Suprapubic skin (tissue), 4 donors: ENCODE data around the gene RBKS. TPM values are rescaled to one million over a fixed set of nuclear protein-coding genes. Genes with fewer than 3 reads are reported as not detected.

Experiments used
- DNase-seq, 2 donors: peaks; one replicate each; pipeline ENCODE4 v3.0.0-alpha.2; 2019; ENCODE audit warnings: low spot score in 2 of 2
- H3K27ac ChIP-seq: fragments of 200-600 bp; sonication (generic); one replicate; pipeline ENCODE4 v1.5.1; 2019
- H3K27me3 ChIP-seq: fragments of 200-600 bp; sonication (generic); one replicate; pipeline ENCODE4 v1.5.1; 2019
- H3K36me3 ChIP-seq: fragments of 200-600 bp; sonication (generic); one replicate; pipeline ENCODE4 v1.5.1; 2019
- H3K4me1 ChIP-seq: fragments of 200-600 bp; sonication (generic); one replicate; pipeline ENCODE4 v1.5.1; 2019
- H3K4me3 ChIP-seq: fragments of 200-600 bp; sonication (generic); one replicate; pipeline ENCODE4 v1.5.1; 2019; ENCODE audit warnings: mild to moderate bottlenecking
- H3K9me3 ChIP-seq: fragments of 200-600 bp; sonication (generic); one replicate; pipeline ENCODE4 v1.5.1; 2019
- CTCF ChIP-seq, 2 donors: fragments of 200-600 bp in 1 of 2; fragments of 450-650 bp in 1 of 2; sonication (generic) in 1 of 2; IDR thresholded peaks; one replicate each; pipeline ENCODE4 v1.5.1; 2016 to 2019; ENCODE audit warnings: antibody characterized with exemption in 2 of 2, mild to moderate bottlenecking in 1 of 2, moderate library complexity in 1 of 2
- EP300 ChIP-seq: sonication (generic); formaldehyde crosslinking; IDR thresholded peaks from one replicate; pipeline ENCODE4 v1.6.1; 2017; ENCODE audit warnings: antibody characterized with exemption
- POLR2A ChIP-seq, 2 donors: fragments of 450-650 bp; IDR thresholded peaks; one replicate each; pipeline ENCODE4 v1.6.1; 2017; ENCODE audit warnings: antibody characterized with exemption in 2 of 2, mild to moderate bottlenecking in 2 of 2, moderate library complexity in 2 of 2
- POLR2AphosphoS5 ChIP-seq, 3 donors: sonication (generic); formaldehyde crosslinking; IDR thresholded peaks; one replicate each; pipeline ENCODE4 v1.6.1; 2017; ENCODE audit warnings: antibody characterized with exemption in 3 of 3
- WGBS: methylation state at CpG from one replicate; pipeline ENCODE4 v1.1.5; 2018; 5-methylcytosine and 5-hydroxymethylcytosine counted together
- total RNA-seq, 4 donors: library from RNA; depleted of rRNA; stranded (reverse); fragments of >200 nt; gene quantifications; one replicate each; pipeline ENCODE4 v1.1.0, GENCODE V29; 2016

The RBKS gene
- total RNA-seq, 4 donors from 2014 or later, result 1.0 to 2.2 (median 1.5) TPM

GRCh38 chr2:27843992-27844391, 46.2 kb downstream of the RBKS start:
- 75% methylated on average over 7 of the region's 7 CpGs for WGBS
- H3K4me3 ChIP-seq, result no peak overlapping the region
- H3K9me3 ChIP-seq, result no peaks in the 10 kb centered on the region

GRCh38 chr2:27842894-27843293, 47.3 kb downstream of the RBKS start:
- Histone ChIP-seq H3K9me3 (no peaks in the 10 kb centered on the region), H3K27ac (no peak overlapping the region), H3K4me1 (peaks cover 3% of the 10 kb centered on the region), H3K4me3 (no peak overlapping the region), H3K36me3 (no peaks in the 10 kb centered on the region), H3K27me3 (no peaks in the 10 kb centered on the region)
- no peak for DNase-seq
- TF ChIP-seq CTCF (IDR thresholded peaks at IDR 0.05) (no peak), POLR2AphosphoS5 (IDR thresholded peaks at IDR 0.05) (no peak), EP300 (no peak)
- 60% methylated on average over 5 of the region's 5 CpGs for WGBS

More at GRCh38 chr2:27843992-27844391, 46.2 kb downstream of the RBKS start:
- DNase-seq, result no peak
- H3K36me3 ChIP-seq, result no peaks in the 10 kb centered on the region
- TF ChIP-seq EP300 (no peak), CTCF (IDR thresholded peaks at IDR 0.05) (no peak), POLR2AphosphoS5 (IDR thresholded peaks at IDR 0.05) (no peak), POLR2A (IDR thresholded peaks at IDR 0.05) (no peak)
- H3K4me1 ChIP-seq, result peaks cover 3% of the 10 kb centered on the region
- H3K27ac ChIP-seq, result no peak overlapping the region
- no peaks in the 10 kb centered on the region for H3K27me3 ChIP-seq

GRCh38 chr2:27839022-27839618, 51.1 kb downstream of the RBKS start:
- Histone ChIP-seq H3K4me1 (no peaks in the 10 kb centered on the region), H3K27me3 (no peaks in the 10 kb centered on the region), H3K27ac (no peak overlapping the region), H3K9me3 (no peaks in the 10 kb centered on the region), H3K4me3 (no peak overlapping the region), H3K36me3 (no peaks in the 10 kb centered on the region)
- 48% methylated on average over 3 of the region's 3 CpGs for WGBS
- no peak for DNase-seq
- TF ChIP-seq EP300 (no peak), POLR2A (IDR thresholded peaks at IDR 0.05) (no peak), CTCF (IDR thresholded peaks at IDR 0.05) (no peak), POLR2AphosphoS5 (IDR thresholded peaks at IDR 0.05) (no peak)

- no peak overlapping the region for H3K27ac ChIP-seq
- H3K9me3 ChIP-seq, result no peaks in the 10 kb centered on the region
- H3K36me3 ChIP-seq, result no peaks in the 10 kb centered on the region
- no peak for DNase-seq
- no peaks in the 10 kb centered on the region for H3K4me1 ChIP-seq
- no peaks in the 10 kb centered on the region for H3K27me3 ChIP-seq
- no peak for TF ChIP-seq CTCF (IDR thresholded peaks at IDR 0.05)
- TF ChIP-seq POLR2AphosphoS5 (IDR thresholded peaks at IDR 0.05), result no peak
- no peak for TF ChIP-seq POLR2A (IDR thresholded peaks at IDR 0.05)
- no peak for TF ChIP-seq EP300
- no peak overlapping the region for H3K4me3 ChIP-seq
Observed at GRCh38 chr2:27838502-27838901, 51.7 kb downstream of the RBKS start.

GRCh38 chr2:27833931-27834330, 56.3 kb downstream of the RBKS start:
- no peak for DNase-seq
- no peaks in the 10 kb centered on the region for H3K9me3 ChIP-seq
- H3K4me3 ChIP-seq, result no peak overlapping the region
- WGBS, result 38% methylated on average over 1 of the region's 1 CpG
- TF ChIP-seq EP300 (no peak), POLR2A (IDR thresholded peaks at IDR 0.05) (no peak), POLR2AphosphoS5 (IDR thresholded peaks at IDR 0.05) (no peak), CTCF (IDR thresholded peaks at IDR 0.05) (no peak)
- no peaks in the 10 kb centered on the region for H3K27me3 ChIP-seq
- no peak overlapping the region for H3K27ac ChIP-seq
- no peaks in the 10 kb centered on the region for H3K4me1 ChIP-seq
- no peaks in the 10 kb centered on the region for H3K36me3 ChIP-seq
